ENCODE measurements around the gene PHKA2.

- no peak for TF ChIP-seq CTCF (conservative IDR thresholded peaks at IDR 0.05; ENCODE audit: low read length)
- TF ChIP-seq EZH2phosphoT487 (IDR thresholded peaks at IDR 0.05; ENCODE audit: borderline replicate concordance): no peak
Measured at GRCh38 chrX:18879144-18879543, 104.8 kb downstream of the PHKA2 start.

Measured in Loucy (cell line).